ENCODE data around the gene POLE3.
"Not testable (repeated sequence)": the region's sequence is repeated elsewhere in the genome, so short reads cannot be mapped to it uniquely, and the experiment has no call there.

The POLE3 gene

DNA sequence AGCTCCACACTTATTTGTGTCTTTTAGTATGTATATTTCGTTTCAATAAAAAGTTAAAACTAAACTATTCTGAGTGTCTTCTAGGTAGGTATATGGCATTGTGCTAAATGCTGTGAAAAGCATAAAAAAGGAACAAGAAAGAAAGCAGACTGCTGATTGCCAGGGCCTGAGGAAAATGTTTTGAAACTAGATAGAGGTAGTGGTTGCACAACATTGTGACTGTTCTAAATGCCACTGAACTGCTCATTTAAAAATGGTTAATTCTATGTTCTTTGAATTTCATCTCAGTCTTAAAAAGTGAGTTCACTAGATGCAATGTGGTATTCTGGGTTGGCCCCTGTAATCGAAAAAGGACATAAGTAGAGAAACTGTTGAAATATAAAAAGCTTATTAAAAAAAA is 6.8 kb downstream of the POLE3 start:
- DNase-seq (ENCODE audit: low spot score) = no peak

DNA sequence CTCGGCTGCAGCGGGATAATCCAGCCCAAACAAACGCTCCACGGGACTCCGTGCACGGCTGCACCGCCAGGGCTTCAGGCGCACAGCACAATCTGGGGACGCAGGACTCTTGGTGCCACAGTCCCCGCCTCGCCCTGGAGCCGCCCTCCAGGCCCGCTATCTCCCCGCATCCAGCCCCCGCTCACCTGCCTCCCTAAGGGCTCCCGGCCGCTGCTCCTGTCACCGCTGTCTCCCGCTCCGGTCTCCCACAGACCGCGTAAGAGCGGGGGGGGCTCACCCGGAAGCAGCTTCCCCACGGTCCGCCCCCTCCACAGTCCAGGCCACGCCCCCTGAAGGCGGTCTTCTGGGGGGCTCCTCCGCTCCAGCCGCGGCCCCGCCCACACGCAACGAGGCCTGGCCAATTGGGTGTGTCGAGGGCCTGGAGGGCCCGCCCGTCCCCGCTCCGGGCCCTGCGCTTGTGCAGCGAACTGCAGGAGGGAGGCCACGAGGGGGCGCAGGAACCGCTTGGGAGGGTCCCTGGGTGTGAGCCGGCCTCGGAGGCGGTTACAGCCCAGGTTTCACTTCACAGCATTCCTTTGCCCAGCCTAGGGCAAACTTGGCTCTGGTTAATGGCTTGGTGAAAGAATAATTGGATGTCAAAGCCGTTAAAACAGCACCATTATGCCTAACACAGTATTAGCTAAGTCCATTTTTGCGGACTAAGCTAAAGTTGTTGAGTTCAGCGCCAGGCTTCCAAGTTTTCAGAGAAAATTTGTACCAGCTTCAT is 9.3 kb downstream of the POLE3 start, which contains the start of gene ALAD:
ALAD (minus strand) TSS at position 258 of the 766 bp plus-strand sequence. CDS start 7,725 bp downstream, outside the sequence.
- peak; percentile 99 for DNase-seq (ENCODE audit: low spot score)

DNA sequence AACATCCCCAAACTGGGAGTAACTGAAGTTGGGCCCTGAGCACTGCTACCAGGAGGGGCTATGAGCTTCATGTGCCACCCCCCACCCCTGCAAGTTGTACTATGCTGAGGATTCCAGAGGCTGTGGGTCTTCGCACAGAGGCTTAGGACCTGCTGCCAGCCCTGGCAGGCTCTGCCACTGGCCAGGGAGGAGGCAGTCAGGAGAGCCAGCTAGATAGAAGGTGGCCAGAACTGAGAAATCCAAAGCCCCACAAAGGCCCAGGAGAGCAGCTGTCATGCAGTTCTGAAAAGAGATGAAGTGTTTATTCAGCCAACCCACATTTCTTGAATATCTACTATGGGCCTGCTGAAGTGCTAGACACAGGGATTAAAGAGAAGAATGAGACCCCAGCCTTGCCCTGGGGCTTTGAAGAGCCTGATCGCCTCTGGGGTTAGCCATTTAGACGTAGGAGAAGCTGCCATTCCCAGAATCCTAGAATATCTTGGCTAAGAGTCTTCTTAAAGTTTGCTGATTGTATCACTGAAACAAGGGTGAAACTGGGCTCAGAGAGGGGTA is 10.8 kb downstream of the POLE3 start:
- DNase-seq (ENCODE audit: low spot score) = no peak

DNA sequence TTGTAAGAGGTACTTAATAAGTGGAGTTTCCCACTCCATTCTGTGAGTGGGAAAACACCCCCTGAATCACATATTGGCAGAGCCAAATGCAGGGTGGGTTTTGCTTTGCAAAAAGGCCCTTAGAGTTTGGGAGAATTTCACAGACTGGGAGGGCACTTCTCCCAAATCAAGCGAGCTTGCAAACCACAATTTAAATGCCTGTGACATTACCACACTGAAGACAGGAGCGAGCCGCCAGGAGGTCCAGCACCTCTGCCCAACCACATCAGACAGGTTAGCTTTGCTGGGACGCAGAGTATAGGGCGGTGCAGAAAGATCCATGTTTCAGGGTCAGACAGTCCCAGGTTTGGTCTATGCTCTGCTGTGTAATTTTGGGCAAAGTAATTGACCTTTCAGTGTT is 11.7 kb downstream of the POLE3 start:
- no peak for DNase-seq (ENCODE audit: low spot score)

DNA sequence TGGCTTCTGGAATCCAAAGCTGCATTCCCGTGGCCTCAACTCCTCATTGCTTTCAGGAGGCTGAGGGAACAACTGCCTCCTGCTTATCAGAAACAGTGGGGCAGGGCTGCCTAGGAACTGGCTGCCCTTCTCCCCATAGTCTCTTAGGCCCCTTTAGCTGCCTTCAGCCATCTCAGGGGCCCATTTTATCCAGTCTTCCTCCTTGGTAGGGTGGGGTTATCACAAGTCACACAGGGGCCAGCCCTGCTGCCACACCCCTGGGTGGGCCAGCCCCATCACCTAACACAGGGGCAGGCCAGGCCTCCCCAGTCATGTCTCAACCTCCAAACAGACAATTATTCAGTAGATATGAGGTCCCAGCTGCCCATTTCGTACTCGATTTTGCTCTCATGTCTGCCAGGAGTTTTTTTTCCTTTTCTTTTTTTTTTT is 13.3 kb downstream of the POLE3 start:
- DNase-seq (ENCODE audit: low spot score) = no peak

DNA sequence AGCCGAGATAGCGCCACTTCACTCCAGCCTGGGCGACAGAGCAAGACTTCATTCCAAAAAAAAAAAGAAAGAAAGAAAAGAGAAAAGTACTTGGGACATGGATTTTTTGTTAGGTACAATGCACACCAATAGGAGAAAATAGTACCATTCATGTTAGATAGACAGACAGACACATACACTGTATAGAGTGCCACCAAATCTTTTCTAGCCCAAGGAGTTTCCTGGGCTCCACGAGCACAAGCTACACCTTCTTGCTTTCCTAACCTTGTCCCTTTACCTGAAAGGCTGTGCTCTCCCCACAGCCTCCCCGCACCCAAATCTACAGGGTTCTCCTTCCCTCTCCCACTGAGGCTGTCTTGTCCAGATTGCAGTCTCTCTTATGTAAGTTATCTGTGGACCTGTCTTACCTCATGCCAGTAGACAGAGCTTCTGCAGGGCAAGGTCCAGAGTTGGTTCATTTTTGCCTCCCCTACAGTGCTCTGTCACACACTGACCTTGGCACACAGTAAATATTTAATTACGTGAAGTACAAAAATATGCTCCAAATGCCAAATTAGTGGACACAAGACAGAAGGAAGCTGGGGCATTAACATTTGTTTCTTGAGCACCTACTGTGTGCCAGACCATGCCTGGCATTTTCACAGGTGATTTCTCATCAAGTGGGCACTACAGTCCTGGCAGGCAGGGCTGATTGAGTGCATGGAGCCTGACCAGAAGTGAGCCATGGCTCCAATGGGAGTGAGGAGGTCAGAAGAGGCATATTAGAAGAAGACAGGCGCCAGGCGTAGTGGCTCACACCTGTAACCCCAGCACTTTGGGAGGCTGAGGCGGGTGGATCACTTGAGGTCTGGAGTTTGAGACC is 15.2 kb downstream of the POLE3 start:
- no peak for DNase-seq (ENCODE audit: low spot score)

DNA sequence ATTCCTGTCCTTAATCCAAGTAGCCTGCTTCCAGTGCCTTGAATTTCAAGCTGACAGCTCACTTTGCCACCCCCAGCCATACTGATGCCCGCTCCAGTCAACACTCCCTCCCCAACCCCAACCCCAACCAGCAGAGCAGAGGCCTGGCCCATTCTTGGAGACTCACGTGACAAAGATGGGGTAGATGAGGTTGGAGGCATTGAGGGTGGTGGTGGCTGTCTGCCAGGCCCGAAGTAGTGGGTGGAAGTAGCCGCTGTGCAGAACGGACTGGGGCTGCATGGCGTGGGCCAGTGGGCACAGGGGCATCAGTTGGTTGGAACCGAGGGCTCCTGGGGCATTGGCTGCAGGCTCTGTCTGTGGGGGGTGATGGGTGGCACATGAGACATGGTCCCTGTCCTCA is 17.2 kb downstream of the POLE3 start:
- DNase-seq (ENCODE audit: low spot score) = no peak

DNA sequence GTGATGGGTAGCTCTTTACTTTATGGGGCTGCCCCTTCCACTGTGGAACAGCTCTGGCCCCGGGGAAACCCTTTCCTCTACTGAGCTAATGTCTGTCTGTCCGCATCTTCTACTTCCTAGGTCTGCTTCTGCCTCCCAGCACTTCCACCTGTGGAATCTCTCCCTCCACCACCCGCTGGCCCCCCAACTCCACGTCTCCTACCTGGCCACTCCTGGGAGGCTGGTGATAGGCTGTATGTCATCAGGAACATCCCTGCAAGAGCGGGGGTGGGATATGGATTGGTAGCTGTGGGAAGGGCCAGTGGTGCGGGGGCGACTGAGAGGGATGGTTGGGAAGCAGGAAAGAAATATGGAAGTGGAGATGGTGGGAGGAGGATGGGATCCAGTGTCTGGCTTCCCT is 18.6 kb downstream of the POLE3 start:
- DNase-seq (ENCODE audit: low spot score) = no peak

DNA sequence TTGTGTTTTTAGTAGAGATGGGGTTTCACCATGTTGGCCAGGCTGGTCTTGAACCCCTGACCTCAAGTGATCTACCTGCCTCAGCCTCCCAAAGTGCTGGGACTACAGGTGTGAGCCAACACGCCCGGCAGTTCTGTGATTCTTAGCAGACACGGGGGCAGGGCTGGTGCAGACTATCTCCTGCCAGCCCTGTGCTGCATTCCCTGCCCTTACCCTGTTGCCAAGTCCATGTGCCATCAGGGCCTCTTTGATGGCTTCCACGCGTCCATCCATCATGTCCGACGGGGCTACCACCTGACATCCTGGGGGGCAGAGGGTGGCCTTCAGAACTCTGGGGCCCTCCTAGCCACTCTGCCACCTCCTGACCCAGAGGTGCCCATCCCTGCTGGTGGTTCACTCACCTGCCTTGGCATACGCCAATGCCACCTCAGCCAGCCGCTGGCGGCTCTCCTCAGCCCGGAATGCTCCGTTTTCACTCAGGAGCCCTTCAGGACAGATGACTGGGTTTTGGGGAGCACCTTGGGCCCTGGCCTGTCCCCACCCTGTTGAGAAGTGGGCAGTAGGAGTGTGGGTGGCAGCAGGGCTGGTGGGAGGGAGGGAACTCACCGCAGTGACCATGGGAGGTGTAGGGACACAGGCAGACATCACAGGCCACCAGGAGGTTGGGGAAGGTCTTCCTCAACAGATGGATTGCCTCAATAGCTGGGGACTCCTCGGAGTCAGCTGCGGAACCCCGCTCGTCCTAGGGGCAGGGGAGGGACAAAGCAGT is 20.1 kb downstream of the POLE3 start:
- DNase-seq (ENCODE audit: low spot score) = no peak

DNA sequence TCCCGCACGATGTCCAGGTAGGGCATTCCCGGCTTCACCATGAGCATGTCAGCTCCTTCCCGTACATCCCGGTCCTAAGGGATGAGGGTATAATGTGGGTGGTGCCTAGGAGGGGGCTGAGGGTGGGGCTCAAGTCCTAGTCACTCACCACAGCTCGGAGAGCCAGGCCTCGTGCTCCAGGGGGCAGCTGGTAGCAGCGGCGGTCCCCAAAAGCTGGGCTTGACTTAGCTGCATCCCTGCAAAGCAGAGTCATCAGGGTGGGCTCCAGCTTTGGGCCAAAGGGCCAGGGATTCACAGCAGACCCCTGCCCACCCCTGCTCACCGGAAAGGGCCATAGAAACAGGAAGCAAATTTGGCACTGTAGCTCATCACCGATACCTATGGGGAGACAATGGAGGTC is 21.0 kb downstream of the POLE3 start:
- DNase-seq (ENCODE audit: low spot score) = no peak

DNA sequence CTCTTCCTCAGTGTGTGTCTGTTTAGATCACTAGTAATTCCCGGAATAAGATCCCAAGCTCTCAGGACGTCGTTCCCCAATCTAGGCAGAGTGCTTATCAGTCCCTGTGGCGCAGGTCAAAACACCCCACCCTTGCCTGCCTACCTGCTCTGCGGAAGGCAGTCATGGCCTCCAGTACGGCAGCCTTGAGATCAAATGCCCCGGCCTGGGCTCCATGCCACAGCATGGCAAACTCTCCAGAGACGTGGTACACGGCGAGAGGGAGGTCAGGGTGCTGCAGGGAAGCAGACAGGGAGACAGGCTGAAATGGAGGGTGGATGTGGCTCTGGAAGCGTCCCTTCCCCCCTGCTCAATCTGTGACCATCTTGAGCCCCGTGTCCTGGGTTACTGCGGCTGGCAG is 21.6 kb downstream of the POLE3 start:
- DNase-seq (ENCODE audit: low spot score) = no peak

DNA sequence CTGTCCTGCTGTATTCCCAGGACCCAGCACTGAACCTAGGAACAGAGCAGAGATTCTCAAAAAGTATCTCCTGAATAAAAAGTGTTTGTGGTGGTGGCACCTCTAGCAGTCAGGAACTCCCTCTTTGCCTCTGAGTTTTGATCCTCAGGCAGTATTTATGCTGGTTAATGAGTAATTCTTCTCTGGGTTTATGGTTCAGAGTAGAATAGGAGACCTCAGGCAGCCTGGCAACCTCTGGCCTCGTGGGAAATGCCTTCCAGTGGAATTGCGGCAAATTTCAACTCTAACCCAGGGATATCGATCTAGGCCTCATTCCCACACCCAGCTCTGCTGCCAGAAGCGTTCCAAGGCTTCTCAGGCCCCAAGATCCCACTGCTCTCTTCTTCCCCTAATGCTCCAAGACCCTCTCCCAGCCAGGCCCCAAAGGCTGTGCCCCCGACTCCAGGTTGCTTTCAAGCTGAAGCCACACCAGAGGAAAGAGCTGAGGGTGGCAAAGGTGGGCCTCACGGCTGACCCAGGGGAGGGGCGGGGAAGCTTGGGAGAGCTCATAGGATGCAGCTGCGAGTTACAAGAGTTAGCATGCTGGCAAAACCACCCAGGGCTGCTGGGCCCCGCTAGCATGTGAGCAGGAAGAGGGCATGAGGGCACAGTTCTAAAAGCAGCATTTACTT is 22.8 kb downstream of the POLE3 start:
- DNase-seq (ENCODE audit: low spot score) = no peak

DNA sequence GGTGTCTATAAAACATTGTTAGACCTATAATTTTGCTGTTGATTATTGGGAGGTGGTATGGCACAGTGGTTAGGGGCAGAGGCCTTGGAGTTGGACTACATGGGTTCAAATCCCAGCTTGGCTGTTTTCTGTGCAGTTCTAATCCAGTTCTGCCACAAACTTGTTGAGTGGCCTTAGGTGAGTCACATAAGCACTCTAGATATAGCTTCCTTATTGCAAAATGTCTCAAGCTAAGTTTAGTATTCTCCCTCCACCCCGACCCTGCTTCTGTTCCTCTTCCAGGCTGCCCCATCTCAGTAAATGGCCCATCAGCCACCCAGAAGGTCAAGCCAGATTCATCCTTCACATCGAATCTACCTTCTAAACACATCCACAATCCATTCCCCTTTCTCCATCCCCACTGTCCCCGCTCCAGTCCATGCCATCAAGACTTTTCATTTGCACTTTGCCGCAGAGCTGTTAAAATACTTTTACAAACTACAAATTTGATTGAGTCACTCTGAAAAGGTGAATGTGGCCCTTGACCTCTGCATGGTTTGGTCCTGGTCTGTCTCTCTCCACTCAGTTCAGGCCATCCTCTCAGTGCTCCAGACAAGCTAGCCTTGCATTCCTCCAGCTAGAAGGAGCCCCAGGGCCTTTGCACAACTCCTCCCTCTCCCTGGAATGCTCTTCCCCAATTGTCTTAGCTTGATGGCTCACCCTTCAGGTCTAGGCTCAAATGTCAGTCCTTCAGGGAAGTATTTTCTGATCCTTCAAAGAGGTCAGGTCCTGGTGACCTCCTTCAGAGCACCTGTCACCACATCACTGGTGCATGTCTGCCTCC is 23.7 kb downstream of the POLE3 start:
- DNase-seq (ENCODE audit: low spot score) = no peak

DNA sequence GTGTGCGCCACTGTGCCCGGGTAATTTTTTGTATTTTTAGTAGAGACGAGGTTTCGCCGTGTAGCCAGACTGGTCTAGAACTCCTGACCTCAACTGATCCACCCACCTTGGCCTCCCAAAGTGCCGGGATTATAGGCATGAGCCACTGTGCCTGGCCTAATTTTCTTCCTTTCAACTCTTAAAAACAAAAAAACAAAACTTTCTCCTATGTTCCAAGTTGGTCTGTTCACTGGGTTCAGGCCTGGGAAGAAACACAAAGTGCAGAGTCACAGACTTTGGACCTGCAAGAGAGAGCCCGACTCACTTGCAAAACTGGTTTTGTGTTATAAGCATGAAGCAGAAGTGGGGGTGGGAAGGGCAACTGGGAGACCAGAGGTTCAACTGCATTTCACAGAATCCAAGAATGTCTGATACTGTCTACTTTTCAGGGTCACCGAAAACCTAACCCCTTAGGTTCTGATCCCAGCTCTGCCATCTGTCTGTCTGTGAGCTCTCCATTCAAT is 28.5 kb downstream of the POLE3 start:
- no peak for DNase-seq (ENCODE audit: low spot score)

DNA sequence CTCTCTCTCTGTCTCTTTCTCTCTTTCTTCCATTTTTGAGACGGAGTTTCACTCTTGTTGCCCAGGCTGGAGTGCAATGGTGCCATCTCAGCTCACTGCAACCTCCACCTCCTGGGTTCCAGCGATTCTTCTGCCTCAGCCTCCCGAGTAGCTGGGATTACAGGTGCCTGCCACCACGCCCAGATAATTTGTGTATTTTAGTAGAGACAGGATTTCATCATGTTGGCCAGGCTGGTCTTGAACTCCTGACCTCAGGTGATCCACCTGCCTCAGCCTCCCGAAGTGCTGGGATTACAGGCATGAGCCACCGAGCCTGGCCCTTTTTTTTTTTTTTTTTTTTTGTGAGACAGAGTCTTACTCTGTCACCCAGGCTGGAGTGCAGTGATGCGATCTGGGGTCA is 29.0 kb downstream of the POLE3 start:
- not testable (repeated sequence) for DNase-seq (ENCODE audit: low spot score)

DNA sequence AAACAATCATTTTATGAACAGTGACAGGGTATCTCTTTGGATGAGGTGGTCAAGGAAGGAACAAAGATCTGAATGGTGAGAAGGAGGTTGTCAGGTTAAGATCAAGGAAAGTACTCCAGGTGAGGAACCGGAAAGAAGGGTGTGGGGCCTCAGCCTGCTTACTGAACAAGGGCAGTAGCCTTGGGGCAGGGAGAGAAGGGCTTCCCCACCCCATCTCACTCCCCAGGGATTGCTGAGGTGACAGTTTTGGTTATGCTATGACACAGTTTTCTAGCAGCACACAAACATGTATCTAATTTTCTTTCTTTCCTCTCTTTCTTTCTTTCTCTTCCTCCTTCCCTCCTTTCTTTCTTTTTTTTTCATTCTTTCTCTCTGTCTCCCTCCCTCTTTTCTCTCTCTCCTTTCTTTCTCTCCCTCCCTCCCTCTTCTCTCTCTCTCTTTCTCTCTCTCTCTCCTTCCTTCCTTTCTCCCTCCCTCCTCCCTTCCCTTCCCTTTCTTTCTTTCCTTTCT is 29.6 kb downstream of the POLE3 start:
- DNase-seq (ENCODE audit: low spot score) = no peak

DNA sequence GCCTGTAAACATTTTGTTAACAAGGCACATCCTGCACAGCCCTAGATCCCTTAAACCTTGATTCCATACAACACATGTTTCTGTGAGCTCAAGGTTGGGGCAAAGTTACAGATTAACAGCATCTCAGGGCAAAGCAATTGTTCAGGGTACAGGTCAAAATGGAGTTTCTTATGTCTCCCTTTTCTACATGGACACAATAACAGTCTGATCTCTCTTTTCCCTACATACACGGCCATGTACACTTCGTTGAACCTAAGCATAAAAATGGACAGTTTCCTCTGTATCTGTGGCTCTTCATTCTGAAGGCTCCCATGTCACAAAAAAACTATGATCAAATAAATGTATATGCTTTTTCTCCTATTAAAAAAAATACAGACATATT is 30.7 kb downstream of the POLE3 start:
- not testable (repeated sequence) for DNase-seq (ENCODE audit: low spot score)

DNA sequence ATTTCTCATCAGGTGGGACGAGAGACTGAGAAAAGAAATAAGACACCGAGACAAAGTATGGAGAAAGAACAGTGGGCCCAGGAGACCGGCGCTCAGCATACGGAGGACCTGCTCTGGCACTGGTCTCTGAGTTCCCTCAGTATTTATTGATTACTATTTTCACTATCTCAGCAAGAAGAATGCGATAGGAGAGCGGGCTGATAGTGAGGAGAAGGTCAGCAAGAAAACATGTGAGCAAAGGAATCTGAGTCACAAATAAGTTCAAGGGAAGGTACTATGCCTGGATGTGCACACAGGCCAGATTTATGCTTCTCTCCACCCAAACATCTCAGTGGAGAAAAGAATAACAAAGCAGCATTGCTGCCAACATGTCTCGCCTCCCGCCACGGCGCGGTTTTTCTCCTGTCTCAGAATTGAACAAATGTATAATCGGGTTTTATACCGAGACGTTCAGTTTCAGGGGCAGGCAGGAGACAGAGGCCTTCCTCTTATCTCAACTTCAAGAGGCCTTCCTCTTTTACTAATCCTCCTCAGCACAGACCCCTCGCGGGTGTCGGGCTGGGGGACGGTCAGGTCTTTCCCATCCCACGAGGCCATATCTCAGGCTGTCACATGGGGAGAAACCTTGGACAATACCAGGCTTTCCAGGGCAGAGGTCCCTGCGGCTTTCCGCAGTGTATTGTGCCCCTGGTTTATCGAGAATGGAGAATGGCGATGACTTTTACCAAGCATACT is 31.2 kb downstream of the POLE3 start:
- DNase-seq (ENCODE audit: low spot score) = not testable (repeated sequence)
